Measurements from ENCODE around the gene CCDC60.

DNA sequence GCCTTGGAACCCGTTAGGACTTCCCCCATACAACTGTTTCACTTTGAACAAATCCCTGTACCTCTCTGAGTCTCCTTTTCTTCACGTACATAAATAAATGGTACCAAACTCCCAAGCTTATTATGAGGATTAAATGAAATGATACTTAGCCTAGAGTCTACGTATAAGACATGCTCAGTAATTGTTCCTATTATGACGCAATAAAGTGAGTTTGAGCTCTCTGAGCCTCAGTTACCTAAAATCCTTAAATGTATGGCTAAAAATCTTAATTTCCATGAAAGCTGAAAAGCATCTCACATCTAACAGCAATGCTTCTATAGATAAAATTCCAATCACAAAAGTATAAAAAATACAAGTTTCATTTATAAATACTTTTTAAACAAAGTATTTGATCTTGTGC is 141.1 kb downstream of the CCDC60 start:
- TF ChIP-seq CTCF (IDR thresholded peaks at IDR 0.05; ENCODE audit: low read depth, low read length, poor library complexity, severe bottlenecking): no peak
- no peak for TF ChIP-seq EZH2phosphoT487 (IDR thresholded peaks at IDR 0.05; ENCODE audit: borderline replicate concordance, low read length)

All from DOHH2 (cell line).